PC-9 (cell line): Measurements from ENCODE around the gene MYO3B. TPM values are rescaled to one million over a fixed set of nuclear protein-coding genes. Genes with fewer than 3 reads are reported as not detected.

Source experiments
- BruUV-seq: library from RNA; stranded (reverse); fragments of 400-500 nt; replicated peaks from 2 replicates; lab custom pipeline; 2021; lab: Mats Ljungman, UMichigan
- CTCF ChIA-PET: fragments of 300-600 bp; sonication (Branson Sonifier 250); formaldehyde crosslinking; loops from one replicate; lab custom pipeline; 2022; ENCODE audit warnings: antibody characterized with exemption; lab: Charles Lee
- POLR2A ChIA-PET: fragments of 300-600 bp; sonication (Branson Sonifier 250); formaldehyde crosslinking; loops from one replicate; lab custom pipeline; 2022; ENCODE audit warnings: antibody characterized with exemption; ENCODE audit not compliant: unreplicated experiment; lab: Charles Lee
- DNase-seq, 2 experiments: peaks; one replicate each; pipeline versions ENCODE4 v3.0.0 to v3.0.0-alpha.2; 2015 to 2022; ENCODE audit warnings: mixed read lengths in 1 of 2
- H2AFZ ChIP-seq: fragments of 200-600 bp; sonication (generic); 2 replicates; pipeline ENCODE4 v1.8.1; 2017; ENCODE audit warnings: antibody characterized with exemption
- H3F3A ChIP-seq: fragments of 200-600 bp; sonication (generic); 2 replicates; pipeline ENCODE4 v1.8.1; 2017; ENCODE audit warnings: antibody characterized with exemption, mild to moderate bottlenecking, low read depth; ENCODE audit not compliant: insufficient read depth
- H3K27ac ChIP-seq: fragments of 200-600 bp; sonication (generic); 2 replicates; pipeline ENCODE4 v1.6.1; 2016; ENCODE audit warnings: mixed run types
- H3K27me3 ChIP-seq: fragments of 200-600 bp; sonication (generic); 2 replicates; pipeline ENCODE4 v1.6.1; 2016; ENCODE audit warnings: low read depth, mixed run types; ENCODE audit not compliant: insufficient read depth
- H3K36me3 ChIP-seq: fragments of 200-600 bp; sonication (generic); 2 replicates; pipeline ENCODE4 v1.6.1; 2016; ENCODE audit warnings: low read depth, mixed run types
- H3K4me1 ChIP-seq: fragments of 200-600 bp; sonication (generic); replicated peaks from 2 replicates; pipeline ENCODE4 v1.6.1; 2016; ENCODE audit warnings: mixed run types; ENCODE audit not compliant: insufficient read depth
- H3K4me2 ChIP-seq: fragments of 200-600 bp; sonication (generic); 2 replicates; pipeline ENCODE4 v1.6.1; 2017; ENCODE audit warnings: mixed run types
- H3K4me3 ChIP-seq: fragments of 200-600 bp; sonication (generic); 2 replicates; pipeline ENCODE4 v1.6.1; 2016; ENCODE audit warnings: mixed run types
- H3K79me2 ChIP-seq: fragments of 200-600 bp; sonication (generic); 2 replicates; pipeline ENCODE4 v1.6.1; 2017; ENCODE audit warnings: low read depth, mixed run types
- H3K9me2 ChIP-seq: fragments of 200-600 bp; sonication (generic); 2 replicates; pipeline ENCODE4 v1.8.1; 2017; ENCODE audit warnings: mild to moderate bottlenecking; ENCODE audit not compliant: insufficient read depth
- H3K9me3 ChIP-seq: fragments of 200-600 bp; sonication (generic); 2 replicates; pipeline ENCODE4 v1.8.1; 2016; ENCODE audit warnings: low read depth; ENCODE audit not compliant: insufficient read depth
- H4K20me1 ChIP-seq: fragments of 200-600 bp; sonication (generic); 2 replicates; pipeline ENCODE4 v1.8.1; 2017; ENCODE audit not compliant: insufficient read depth
- EZH2 ChIP-seq: fragments of 200-600 bp; sonication (generic); IDR thresholded peaks from 2 replicates; pipeline ENCODE4 v1.8.0; 2017; ENCODE audit warnings: antibody characterized with exemption, low read depth
- intact Hi-C: fragments of 100-400 bp; cut with micrococcal nuclease; formaldehyde crosslinking; loops from one replicate; pipeline ENCODE4 v1.10.0; 2022; ENCODE audit not compliant: unreplicated experiment
- total RNA-seq: library from RNA; stranded (reverse); gene quantifications from 2 replicates; pipeline ENCODE4 v1.2.3, GENCODE V29; 2021
- TF ChIP-seq, protein P1 (sequence below): fragments of 200-600 bp; sonication (generic); conservative IDR thresholded peaks from 2 replicates; pipeline ENCODE4 v1.6.1; 2017; ENCODE audit warnings: mixed run types, antibody characterized with exemption, mild to moderate bottlenecking, moderate library complexity

The MYO3B gene
- total RNA-seq, 1 experiment from 2014 or later: 5.3 TPM

DNA sequence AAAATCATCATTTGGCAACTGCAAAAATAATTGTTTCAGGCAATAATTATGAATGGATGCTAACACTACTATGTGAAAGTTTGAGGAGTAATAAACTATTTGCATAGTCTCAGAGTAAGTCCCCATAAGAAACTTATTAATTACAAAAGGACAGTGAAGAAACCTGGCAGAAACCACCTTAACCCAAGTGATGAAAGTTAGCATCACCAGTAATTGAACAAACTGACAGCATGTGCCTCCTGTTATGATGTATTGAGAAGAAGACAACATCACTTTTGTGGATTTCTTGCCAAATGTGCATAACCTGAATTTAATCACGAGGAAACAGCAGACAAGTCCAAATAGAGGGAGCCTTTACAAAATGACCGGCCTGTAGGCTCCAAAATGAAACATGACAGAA, 353.9 kb downstream of the MYO3B start:
- Histone ChIP-seq H4K20me1 (no peaks in the 10 kb centered on the region), H3K9me3 (no peaks in the 10 kb centered on the region), H2AFZ (no peak overlapping the region), H3F3A (no peaks in the 10 kb centered on the region), H3K27ac (no peak overlapping the region), H3K9me2 (no peaks in the 10 kb centered on the region), H3K4me1 (no peaks in the 10 kb centered on the region), H3K79me2 (no peaks in the 10 kb centered on the region), H3K27me3 (no peaks in the 10 kb centered on the region), H3K4me2 (no peak overlapping the region), H3K36me3 (no peaks in the 10 kb centered on the region), H3K4me3 (no peak overlapping the region)
- BruUV-seq: no TSS peak
- no peak for DNase-seq
- intact Hi-C loops: no loop called here
- TF ChIP-seq EZH2: no peak
- TF ChIP-seq, protein P1, sequence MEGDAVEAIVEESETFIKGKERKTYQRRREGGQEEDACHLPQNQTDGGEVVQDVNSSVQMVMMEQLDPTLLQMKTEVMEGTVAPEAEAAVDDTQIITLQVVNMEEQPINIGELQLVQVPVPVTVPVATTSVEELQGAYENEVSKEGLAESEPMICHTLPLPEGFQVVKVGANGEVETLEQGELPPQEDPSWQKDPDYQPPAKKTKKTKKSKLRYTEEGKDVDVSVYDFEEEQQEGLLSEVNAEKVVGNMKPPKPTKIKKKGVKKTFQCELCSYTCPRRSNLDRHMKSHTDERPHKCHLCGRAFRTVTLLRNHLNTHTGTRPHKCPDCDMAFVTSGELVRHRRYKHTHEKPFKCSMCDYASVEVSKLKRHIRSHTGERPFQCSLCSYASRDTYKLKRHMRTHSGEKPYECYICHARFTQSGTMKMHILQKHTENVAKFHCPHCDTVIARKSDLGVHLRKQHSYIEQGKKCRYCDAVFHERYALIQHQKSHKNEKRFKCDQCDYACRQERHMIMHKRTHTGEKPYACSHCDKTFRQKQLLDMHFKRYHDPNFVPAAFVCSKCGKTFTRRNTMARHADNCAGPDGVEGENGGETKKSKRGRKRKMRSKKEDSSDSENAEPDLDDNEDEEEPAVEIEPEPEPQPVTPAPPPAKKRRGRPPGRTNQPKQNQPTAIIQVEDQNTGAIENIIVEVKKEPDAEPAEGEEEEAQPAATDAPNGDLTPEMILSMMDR: no peak
- CTCF ChIA-PET: no interaction called here
- POLR2A ChIA-PET: no interaction called here

DNA sequence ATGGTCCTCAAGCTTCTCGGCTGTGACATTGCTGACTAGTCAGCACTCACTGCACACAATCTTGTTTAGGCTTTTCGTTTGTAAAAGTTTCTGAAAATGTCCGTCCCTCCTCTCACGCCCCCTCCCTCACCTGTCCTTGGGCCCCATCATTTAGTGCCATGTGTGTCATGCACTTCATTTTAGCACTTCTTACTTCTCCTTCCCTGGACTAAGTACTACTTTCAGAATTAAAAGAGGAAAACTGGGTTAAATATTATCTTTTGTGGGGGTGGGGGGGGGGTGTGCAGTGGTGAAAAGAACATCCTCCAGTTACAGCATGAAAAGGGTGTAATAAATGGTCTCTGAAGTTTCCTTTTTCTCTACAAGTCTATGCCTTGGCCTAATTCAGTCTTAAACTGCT, 355.2 kb downstream of the MYO3B start:
- intact Hi-C loops: no loop called here
- POLR2A ChIA-PET: no interaction called here
- BruUV-seq: no TSS peak
- H3K27ac ChIP-seq: no peak overlapping the region
- no peak overlapping the region for H3K4me3 ChIP-seq
- H3K4me2 ChIP-seq: no peak overlapping the region
- no peaks in the 10 kb centered on the region for H3K79me2 ChIP-seq
- no peaks in the 10 kb centered on the region for H3K27me3 ChIP-seq
- no peaks in the 10 kb centered on the region for H3K9me2 ChIP-seq
- DNase-seq: no peak
- no peaks in the 10 kb centered on the region for H4K20me1 ChIP-seq
- no peaks in the 10 kb centered on the region for H3F3A ChIP-seq
- H3K36me3 ChIP-seq: no peaks in the 10 kb centered on the region
- no peaks in the 10 kb centered on the region for H3K4me1 ChIP-seq
- H2AFZ ChIP-seq: no peak overlapping the region
- TF ChIP-seq, protein P1: no peak
- TF ChIP-seq EZH2: no peak
- no peaks in the 10 kb centered on the region for H3K9me3 ChIP-seq
- CTCF ChIA-PET: no interaction called here

DNA sequence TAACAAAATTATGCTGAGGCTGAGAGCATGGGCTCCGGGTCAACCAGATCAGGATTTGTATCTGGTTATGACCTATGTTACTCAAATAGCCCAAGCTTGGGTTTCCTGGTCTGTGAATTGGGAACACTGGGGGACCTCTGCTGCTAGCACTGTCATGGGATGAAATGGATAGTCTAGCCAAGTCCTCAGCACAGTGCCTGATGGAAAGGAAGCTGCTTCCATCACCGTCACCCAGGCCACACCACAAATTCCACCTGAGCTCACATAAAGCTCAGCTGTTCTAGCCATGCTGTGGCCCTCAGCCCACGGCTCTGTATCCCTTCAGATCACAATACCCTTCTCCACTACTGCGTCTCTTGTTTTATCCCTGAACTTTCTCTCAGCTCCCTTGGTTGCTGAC, 357.6 kb downstream of the MYO3B start:
- CTCF ChIA-PET: no interaction called here
- no peaks in the 10 kb centered on the region for H3K36me3 ChIP-seq
- no peak overlapping the region for H3K27ac ChIP-seq
- BruUV-seq: no TSS peak
- H3K4me2 ChIP-seq: no peak overlapping the region
- no peak for DNase-seq
- no peaks in the 10 kb centered on the region for H3K27me3 ChIP-seq
- H3K9me3 ChIP-seq: no peaks in the 10 kb centered on the region
- TF ChIP-seq, protein P1: no peak
- no peak for TF ChIP-seq EZH2
- no peaks in the 10 kb centered on the region for H3F3A ChIP-seq
- H3K4me3 ChIP-seq: no peak overlapping the region
- H2AFZ ChIP-seq: no peak overlapping the region
- peaks cover under 1% of the 10 kb centered on the region; the same call in 1 of the 2 replicates for H3K9me2 ChIP-seq
- H3K79me2 ChIP-seq: no peaks in the 10 kb centered on the region
- POLR2A ChIA-PET: no interaction called here
- no peaks in the 10 kb centered on the region for H4K20me1 ChIP-seq
- intact Hi-C loops: no loop called here
- H3K4me1 ChIP-seq: no peaks in the 10 kb centered on the region
